Measurements from ENCODE around the gene NUDT1. TPM values are rescaled to one million over a fixed set of nuclear protein-coding genes. Genes with fewer than 3 reads are reported as not detected.

The NUDT1 gene
- total RNA-seq, 1 donor from 2014 or later, result 2.2 TPM

DNA sequence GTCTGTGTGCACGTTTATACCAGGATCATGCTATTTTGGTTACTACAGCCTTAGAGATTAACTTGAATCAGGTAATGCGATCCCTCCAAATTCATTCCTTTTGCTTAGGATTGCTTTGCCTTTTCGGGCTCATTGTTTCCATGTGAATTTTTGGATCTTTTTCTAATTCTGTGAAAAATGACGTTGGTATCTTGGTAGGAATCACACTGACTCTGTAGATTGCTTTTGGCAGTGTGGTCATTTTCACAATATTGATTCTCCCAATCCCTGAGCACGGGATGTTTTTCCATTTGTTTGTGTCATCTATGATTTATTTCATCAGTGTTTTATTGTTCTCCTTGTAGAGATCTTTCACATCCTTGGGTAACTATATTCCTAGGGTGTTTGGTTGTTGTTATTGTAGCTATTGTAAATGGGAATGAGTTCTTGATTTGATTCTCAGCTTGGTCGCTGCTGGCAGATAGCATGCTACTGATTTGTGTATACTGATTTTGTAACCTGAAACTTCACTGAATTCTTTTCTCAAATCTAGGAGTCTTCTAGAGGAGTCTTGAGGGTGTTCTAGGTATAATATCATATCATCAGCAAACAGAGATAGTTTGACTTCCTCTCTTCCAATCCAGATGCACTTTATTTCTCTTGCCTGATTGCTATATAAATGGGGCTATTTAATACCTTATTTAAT, 54.1 kb downstream of the NUDT1 start:
- no peak for DNase-seq (ENCODE audit: low spot score)
- ATAC-seq, result no peak

DNA sequence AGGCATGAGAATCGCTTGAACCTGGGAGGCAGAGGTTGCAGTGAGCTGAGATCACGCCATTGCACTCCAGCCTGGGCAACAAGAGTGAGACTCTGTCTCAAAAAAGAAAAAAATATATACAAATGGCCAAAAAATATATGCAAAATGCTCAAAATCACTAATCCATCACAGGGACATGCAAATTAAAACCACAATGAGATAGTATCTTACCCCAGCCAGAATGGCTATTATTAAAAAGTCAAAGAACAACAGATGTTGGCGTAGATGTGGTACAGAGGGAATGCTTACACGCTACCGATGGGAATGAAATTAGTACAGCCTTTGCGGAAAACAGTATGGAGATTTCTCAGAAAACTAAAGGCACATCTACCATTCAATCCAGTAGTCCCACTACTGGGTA, 54.8 kb downstream of the NUDT1 start:
- DNase-seq (ENCODE audit: low spot score), result no peak
- ATAC-seq, result no peak

DNA sequence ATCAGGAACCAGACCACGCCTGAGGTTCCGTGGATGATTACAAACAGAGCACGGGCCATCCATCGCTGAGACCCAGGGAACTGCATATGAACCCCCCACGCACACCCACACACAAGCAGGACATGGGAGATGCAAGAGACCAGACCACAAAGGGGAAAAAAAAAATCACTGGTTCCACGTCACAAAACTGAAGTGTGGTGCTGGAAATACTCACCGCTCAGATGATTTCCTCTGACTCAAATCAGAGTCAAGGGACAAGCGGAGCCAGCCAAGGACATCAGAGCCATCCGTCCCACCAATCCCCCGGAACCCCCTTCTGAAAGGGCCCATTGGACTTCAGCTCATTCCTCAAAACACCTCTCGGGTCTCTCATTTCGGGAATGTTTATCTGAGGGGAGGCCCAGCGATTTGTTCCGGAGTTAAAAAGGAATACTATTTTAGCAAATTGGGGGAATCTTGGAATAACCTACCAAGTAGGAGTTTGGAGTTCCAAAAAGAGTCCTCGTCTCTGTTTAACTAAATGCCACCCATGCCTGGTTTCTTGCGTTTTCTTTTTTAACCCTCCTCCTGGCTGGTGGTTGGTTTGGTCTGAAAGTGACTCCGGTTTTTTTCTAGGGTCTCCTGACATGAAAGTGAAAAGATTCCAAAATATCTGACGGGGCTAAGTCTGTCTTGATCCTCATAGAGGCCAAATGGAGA, 57.3 kb downstream of the NUDT1 start:
- ATAC-seq, result peak; percentile 55
- DNase-seq (ENCODE audit: low spot score), result no peak

DNA sequence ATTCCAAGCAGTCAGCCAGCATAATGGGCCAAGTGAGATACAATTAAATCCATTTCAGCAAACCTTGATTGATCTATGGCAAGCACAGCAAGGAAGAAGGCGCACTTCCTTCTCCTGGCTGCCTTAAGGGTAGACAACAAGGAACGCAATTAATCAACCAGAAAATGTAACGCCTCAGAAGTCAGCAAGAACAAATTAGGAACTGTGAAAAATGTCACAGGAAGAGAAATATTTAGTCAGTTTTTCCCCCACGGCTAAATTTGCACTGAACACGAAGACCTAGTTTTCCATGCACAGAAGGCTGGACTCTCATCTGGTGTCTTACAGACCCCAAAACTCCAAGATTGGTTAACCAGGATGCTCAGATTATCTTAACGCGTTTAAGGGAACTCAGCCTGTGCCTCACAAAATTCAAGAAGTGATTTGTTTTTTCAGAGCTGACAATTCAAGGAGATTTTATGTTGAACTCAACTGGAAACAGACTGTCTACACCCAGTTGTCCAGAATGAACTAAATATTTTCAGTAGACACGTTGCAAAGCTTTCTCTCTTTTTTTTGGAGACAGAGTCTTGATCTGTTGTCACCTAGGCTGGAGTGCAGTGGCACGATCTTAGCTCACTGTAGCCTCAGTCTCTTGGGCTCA, 58.0 kb downstream of the NUDT1 start:
- peak; percentile 47 for ATAC-seq
- DNase-seq (ENCODE audit: low spot score), result no peak

Other genes with a start within 250 kb of the NUDT1 start
- 24.9 TPM for gene MAD1L1, start 9.3 kb upstream of the NUDT1 start, total RNA-seq
- gene MRM2, start within 50 bp of the NUDT1 start, total RNA-seq, result 12.2 TPM
- gene SNX8, start 72.2 kb downstream of the NUDT1 start, total RNA-seq, result 12.2 TPM
- 62.6 TPM for gene EIF3B, start 112.6 kb downstream of the NUDT1 start, total RNA-seq
- 8.2 TPM for gene CHST12, start 161.4 kb downstream of the NUDT1 start, total RNA-seq
- not detected for gene GRIFIN, start 234.2 kb downstream of the NUDT1 start, total RNA-seq

Data from left lobe of liver (tissue), 2 donors.